HG02973 (cell line): ENCODE data around the gene AGAP1.

Experiments used
- ATAC-seq: cut with Tn5 transposase; IDR thresholded peaks from one replicate; pipeline ENCODE4 v1.9.1; 2021; ENCODE audit warnings: moderate library complexity; ENCODE audit not compliant: unreplicated experiment

Gene AGAP1

GRCh38 chr2:235951982-235952381 is 458.1 kb downstream of the AGAP1 start:
- ATAC-seq, result no peak

GRCh38 chr2:235952714-235953113 is 458.9 kb downstream of the AGAP1 start:
- ATAC-seq, result no peak

- ATAC-seq, result no peak
Observed at GRCh38 chr2:235954281-235954680, 460.4 kb downstream of the AGAP1 start.

- ATAC-seq, result no peak
Observed at GRCh38 chr2:235954888-235955480, 461.1 kb downstream of the AGAP1 start.

GRCh38 chr2:235955664-235956063 is 461.8 kb downstream of the AGAP1 start:
- ATAC-seq, result no peak

GRCh38 chr2:235956281-235956970 is 462.6 kb downstream of the AGAP1 start:
- no peak for ATAC-seq

GRCh38 chr2:235957251-235957650 is 463.4 kb downstream of the AGAP1 start:
- ATAC-seq, result no peak

- ATAC-seq, result no peak
Observed at GRCh38 chr2:235958221-235958930, 464.5 kb downstream of the AGAP1 start.

GRCh38 chr2:235958931-235959410 is 465.1 kb downstream of the AGAP1 start:
- ATAC-seq, result no peak

GRCh38 chr2:235960011-235960715 is 466.3 kb downstream of the AGAP1 start:
- ATAC-seq, result no peak

- no peak for ATAC-seq
Observed at GRCh38 chr2:235960716-235961640, 467.1 kb downstream of the AGAP1 start.

- no peak for ATAC-seq
Observed at GRCh38 chr2:235961711-235962110, 467.9 kb downstream of the AGAP1 start.

GRCh38 chr2:235963853-235964577 is 470.2 kb downstream of the AGAP1 start:
- no peak for ATAC-seq

GRCh38 chr2:235964787-235965390 is 471.0 kb downstream of the AGAP1 start:
- ATAC-seq, result no peak

GRCh38 chr2:235966396-235966795 is 472.6 kb downstream of the AGAP1 start:
- no peak for ATAC-seq

GRCh38 chr2:235966932-235967757 is 473.3 kb downstream of the AGAP1 start:
- no peak for ATAC-seq

- ATAC-seq, result no peak
Observed at GRCh38 chr2:235968155-235968554, 474.3 kb downstream of the AGAP1 start.

GRCh38 chr2:235968616-235969324 is 474.9 kb downstream of the AGAP1 start:
- ATAC-seq, result no peak
